GM12878 (cell line): Measurements from ENCODE around the gene HNMT. TPM values are rescaled to one million over a fixed set of nuclear protein-coding genes. Genes with fewer than 3 reads are reported as not detected.

Experiments
- ATAC-seq: fragments of 200-7000 bp; cut with Tn5 transposase; 3 replicates; pipeline ENCODE4 v1.9.1; 2020; ENCODE audit warnings: mild to moderate bottlenecking, moderate library complexity
- BruUV-seq: library from RNA; stranded (reverse); fragments of 400-500 nt; replicated peaks from 2 replicates; lab custom pipeline; 2021; lab: Mats Ljungman, UMichigan
- CTCF ChIA-PET: fragments of 300-600 bp; sonication (Branson Sonifier 250); formaldehyde crosslinking; extraction: SDS; loops from one replicate; lab custom pipeline; 2021; ENCODE audit warnings: inconsistent platforms; lab: Yijun Ruan, JAX
- POLR2A ChIA-PET: fragments of 350-600 bp; formaldehyde crosslinking; extraction: SDS; loops from one replicate; lab custom pipeline; 2021; ENCODE audit warnings: inconsistent platforms; lab: Charles Lee
- RAD21 ChIA-PET: fragments of 300-600 bp; sonication (Branson Sonifier 250); formaldehyde crosslinking; loops from one replicate; lab custom pipeline; 2023; ENCODE audit warnings: antibody characterized with exemption; ENCODE audit not compliant: unreplicated experiment; lab: Charles Lee
- SMC1A ChIA-PET: fragments of 300-600 bp; sonication (Branson Sonifier 250); formaldehyde crosslinking; loops from one replicate; lab custom pipeline; 2023; ENCODE audit not compliant: unreplicated experiment, uncharacterized antibody; lab: Charles Lee
- DNase-seq: peaks from one replicate; pipeline ENCODE4 v3.0.0-alpha.2; 2011; ENCODE audit warnings: low read depth, low spot score
- FAIRE-seq: peaks from 3 replicates; lab custom pipeline; 2011; peaks lifted over from hg19 to GRCh38; lab: Jason Lieb, UNC
- H2AFZ ChIP-seq: 2 replicates; pipeline ENCODE4 v1.6.0; 2011; ENCODE audit warnings: low read depth, low read length, control low read depth; ENCODE audit not compliant: control insufficient read depth
- H3K27ac ChIP-seq: 2 replicates; pipeline ENCODE4 v1.5.1; 2011; ENCODE audit warnings: control low read depth; ENCODE audit not compliant: control insufficient read depth, insufficient read depth
- H3K27me3 ChIP-seq, 2 experiments: replicated peaks in 1 of 2; 2 replicates each; pipeline versions ENCODE4 v1.6.0 to v1.6.1; 2011; ENCODE audit warnings: low read length in 1 of 2; ENCODE audit not compliant: control insufficient read depth in 2 of 2, insufficient read depth in 2 of 2
- H3K36me3 ChIP-seq, 2 experiments: 2 replicates each; pipeline ENCODE4 v1.5.1; 2011; ENCODE audit warnings: low read length in 1 of 2; ENCODE audit not compliant: control insufficient read depth in 2 of 2, insufficient read depth in 2 of 2
- H3K4me1 ChIP-seq: 2 replicates; pipeline ENCODE4 v1.6.1; 2011; ENCODE audit warnings: mild to moderate bottlenecking, low read length, moderate library complexity, mixed read lengths; ENCODE audit not compliant: control insufficient read depth, insufficient read depth
- H3K4me2 ChIP-seq: 2 replicates; pipeline ENCODE4 v1.6.0; 2011; ENCODE audit warnings: control low read depth; ENCODE audit not compliant: control insufficient read depth, insufficient read depth
- H3K4me3 ChIP-seq: fragments of 200-600 bp; sonication (generic); 2 replicates; pipeline ENCODE4 v1.5.1; 2016
- H3K79me2 ChIP-seq: 2 replicates; pipeline ENCODE4 v1.6.0; 2011; ENCODE audit warnings: low read length; ENCODE audit not compliant: control insufficient read depth, insufficient read depth
- H3K9ac ChIP-seq: 2 replicates; pipeline ENCODE4 v1.8.0; 2011; ENCODE audit warnings: low read length, control low read depth, mixed read lengths; ENCODE audit not compliant: control insufficient read depth, insufficient read depth
- H3K9me3 ChIP-seq: replicated peaks from 3 replicates; pipeline ENCODE4 v1.5.1; 2011; ENCODE audit warnings: mild to moderate bottlenecking, low read length; ENCODE audit not compliant: control insufficient read depth, insufficient read depth
- H4K20me1 ChIP-seq: 2 replicates; pipeline ENCODE4 v1.6.0; 2011; ENCODE audit not compliant: control insufficient read depth, insufficient read depth
- ASH2L ChIP-seq: fragments of 300-600, 200-600 bp; sonication (generic); IDR thresholded peaks from 2 replicates; pipeline ENCODE4 v1.6.1; 2017; ENCODE audit warnings: low read depth, mild to moderate bottlenecking, borderline replicate concordance
- EGR1 ChIP-seq, 2 experiments: IDR thresholded peaks; 1 replicate in 1 of 2; 2 replicates in 1 of 2; pipeline ENCODE4 v1.6.1; 2011 to 2012; ENCODE audit warnings: low read depth in 2 of 2, low read length in 2 of 2, borderline replicate concordance in 1 of 2, mild to moderate bottlenecking in 1 of 2, moderate library complexity in 1 of 2
- NR2C1 ChIP-seq: fragments of 450-650 bp; IDR thresholded peaks from 2 replicates; pipeline ENCODE4 v1.6.1; 2017; ENCODE audit warnings: antibody characterized with exemption, mild to moderate bottlenecking, moderate library complexity
- PAX8 ChIP-seq: fragments of 450-650 bp; IDR thresholded peaks from 2 replicates; pipeline ENCODE4 v1.6.1; 2017; ENCODE audit warnings: mild to moderate bottlenecking, moderate library complexity
- RBBP5 ChIP-seq: fragments of 200-600 bp; sonication (generic); conservative IDR thresholded peaks from 2 replicates; pipeline ENCODE4 v1.6.1; 2016
- WGBS: methylation state at CpG from one replicate; pipeline ENCODE4 v1.1.6; 2016; ENCODE audit warnings: low lambda C conversion rate; ENCODE audit not compliant: insufficient replicate concordance, insufficient coverage; ENCODE audit errors: missing lambda C conversion rate; 5-methylcytosine and 5-hydroxymethylcytosine counted together
- in situ Hi-C: fragments of 300-500 bp; cut with MboI; formaldehyde crosslinking; loops from 9 replicates; pipeline ENCODE4 v1.14.3; 2018; ENCODE audit warnings: mixed read lengths
- intact Hi-C: fragments of 100-400 bp; cut with micrococcal nuclease; formaldehyde crosslinking; loops from one replicate; pipeline ENCODE4 v1.14.2; 2022; ENCODE audit not compliant: unreplicated experiment
- polyA plus RNA-seq, 11 experiments: library from polyadenylated mRNA; depleted of rRNA in 4 of 11; unstranded in 6 of 11; stranded (reverse) in 5 of 11; fragments of >200 nt; fragmentation: Nextera tagmentation in 4 of 11; fragmentation: Illumina TruSeq in 1 of 11; extraction: Ambion mirVana in 4 of 11; extraction: Trizol in 1 of 11; gene quantifications; 1 replicate in 1 of 11; 2 replicates in 10 of 11; pipeline versions ENCODE4 v1.2.1 to v1.2.3, GENCODE V29; 2011 to 2016; ENCODE audit warnings: inconsistent platforms in 2 of 11, missing spikeins in 2 of 11, low read depth in 1 of 11
- total RNA-seq, 4 experiments: library from RNA; depleted of rRNA in 3 of 4; stranded (reverse); fragments of >200 nt in 3 of 4; fragmentation: Illumina TruSeq in 1 of 4; extraction: Trizol in 1 of 4; gene quantifications; 2 replicates each; pipeline versions ENCODE4 v1.2.1 to v1.2.3, GENCODE V29; 2013 to 2021
- TF ChIP-seq, protein P1 (sequence below): IDR thresholded peaks from 2 replicates; pipeline ENCODE4 v1.6.1; 2012; ENCODE audit warnings: low read depth, low read length, improper control_type of control experiment
- TF ChIP-seq, protein P2 (sequence below): IDR thresholded peaks from 2 replicates; pipeline ENCODE4 v1.6.1; 2012; ENCODE audit warnings: improper control_type of control experiment, low read depth, low read length; ENCODE audit not compliant: insufficient replicate concordance
- TF ChIP-seq, protein P3 (sequence below): IDR thresholded peaks from 2 replicates; pipeline ENCODE4 v1.6.1; 2012; ENCODE audit warnings: low read length, inconsistent platforms

The HNMT gene
- total and polyA plus RNA-seq, 10 of the 15 experiments (the other 5 are each of a cell fraction or from before 2014, with no cell fraction given): not detected

DNA sequence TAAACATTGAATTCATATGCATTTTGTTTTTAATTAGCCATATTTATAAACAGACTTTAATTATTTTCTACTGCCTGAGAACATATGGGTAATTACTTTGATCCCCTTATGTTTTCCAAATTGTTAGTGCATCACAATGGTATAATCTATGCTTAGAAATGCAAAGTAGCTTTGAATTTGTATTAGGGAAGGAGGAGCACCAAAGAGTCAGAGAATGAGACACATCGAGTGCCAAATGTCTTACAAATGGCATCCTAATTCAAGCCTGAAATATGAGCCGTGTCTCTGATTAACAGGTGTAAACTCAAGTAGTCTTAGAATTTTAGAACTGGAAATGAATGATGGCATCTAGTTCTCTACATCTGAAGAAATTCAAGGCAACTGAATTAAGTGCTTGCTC, 8.7 kb upstream of the HNMT start (continued):
- TF ChIP-seq, protein P1, sequence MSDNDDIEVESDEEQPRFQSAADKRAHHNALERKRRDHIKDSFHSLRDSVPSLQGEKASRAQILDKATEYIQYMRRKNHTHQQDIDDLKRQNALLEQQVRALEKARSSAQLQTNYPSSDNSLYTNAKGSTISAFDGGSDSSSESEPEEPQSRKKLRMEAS: no peak
- TF ChIP-seq, protein P2, sequence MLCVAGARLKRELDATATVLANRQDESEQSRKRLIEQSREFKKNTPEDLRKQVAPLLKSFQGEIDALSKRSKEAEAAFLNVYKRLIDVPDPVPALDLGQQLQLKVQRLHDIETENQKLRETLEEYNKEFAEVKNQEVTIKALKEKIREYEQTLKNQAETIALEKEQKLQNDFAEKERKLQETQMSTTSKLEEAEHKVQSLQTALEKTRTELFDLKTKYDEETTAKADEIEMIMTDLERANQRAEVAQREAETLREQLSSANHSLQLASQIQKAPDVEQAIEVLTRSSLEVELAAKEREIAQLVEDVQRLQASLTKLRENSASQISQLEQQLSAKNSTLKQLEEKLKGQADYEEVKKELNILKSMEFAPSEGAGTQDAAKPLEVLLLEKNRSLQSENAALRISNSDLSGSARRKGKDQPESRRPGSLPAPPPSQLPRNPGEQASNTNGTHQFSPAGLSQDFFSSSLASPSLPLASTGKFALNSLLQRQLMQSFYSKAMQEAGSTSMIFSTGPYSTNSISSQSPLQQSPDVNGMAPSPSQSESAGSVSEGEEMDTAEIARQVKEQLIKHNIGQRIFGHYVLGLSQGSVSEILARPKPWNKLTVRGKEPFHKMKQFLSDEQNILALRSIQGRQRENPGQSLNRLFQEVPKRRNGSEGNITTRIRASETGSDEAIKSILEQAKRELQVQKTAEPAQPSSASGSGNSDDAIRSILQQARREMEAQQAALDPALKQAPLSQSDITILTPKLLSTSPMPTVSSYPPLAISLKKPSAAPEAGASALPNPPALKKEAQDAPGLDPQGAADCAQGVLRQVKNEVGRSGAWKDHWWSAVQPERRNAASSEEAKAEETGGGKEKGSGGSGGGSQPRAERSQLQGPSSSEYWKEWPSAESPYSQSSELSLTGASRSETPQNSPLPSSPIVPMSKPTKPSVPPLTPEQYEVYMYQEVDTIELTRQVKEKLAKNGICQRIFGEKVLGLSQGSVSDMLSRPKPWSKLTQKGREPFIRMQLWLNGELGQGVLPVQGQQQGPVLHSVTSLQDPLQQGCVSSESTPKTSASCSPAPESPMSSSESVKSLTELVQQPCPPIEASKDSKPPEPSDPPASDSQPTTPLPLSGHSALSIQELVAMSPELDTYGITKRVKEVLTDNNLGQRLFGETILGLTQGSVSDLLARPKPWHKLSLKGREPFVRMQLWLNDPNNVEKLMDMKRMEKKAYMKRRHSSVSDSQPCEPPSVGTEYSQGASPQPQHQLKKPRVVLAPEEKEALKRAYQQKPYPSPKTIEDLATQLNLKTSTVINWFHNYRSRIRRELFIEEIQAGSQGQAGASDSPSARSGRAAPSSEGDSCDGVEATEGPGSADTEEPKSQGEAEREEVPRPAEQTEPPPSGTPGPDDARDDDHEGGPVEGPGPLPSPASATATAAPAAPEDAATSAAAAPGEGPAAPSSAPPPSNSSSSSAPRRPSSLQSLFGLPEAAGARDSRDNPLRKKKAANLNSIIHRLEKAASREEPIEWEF: no peak
- TF ChIP-seq RBBP5 (no peak), PAX8 (no peak), NR2C1 (no peak), EGR1 (IDR thresholded peaks at IDR 0.05; ENCODE audit: borderline replicate concordance in 1 of 2, low read depth in 2 of 2, low read length in 2 of 2) (no peak), ASH2L (no peak)

DNA sequence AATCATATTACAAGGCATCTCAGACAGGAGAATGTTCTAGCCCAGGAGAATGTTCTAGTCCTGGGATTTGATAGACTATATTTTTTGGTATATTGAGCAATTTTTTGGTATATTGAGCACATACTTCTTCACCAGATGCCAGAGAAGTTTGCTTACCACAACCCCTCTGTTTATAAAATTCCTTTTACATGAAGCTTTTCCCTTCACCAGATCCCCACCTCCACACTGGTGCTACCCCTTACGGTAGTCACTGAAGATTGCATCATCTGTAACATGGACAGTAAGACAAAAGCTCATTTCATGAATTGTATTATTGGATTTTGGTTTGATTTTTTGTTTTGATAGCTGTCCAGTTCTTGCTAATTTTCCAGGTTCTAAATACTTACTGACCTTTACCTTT, 7.2 kb upstream of the HNMT start:
- Histone ChIP-seq H3K36me3 (no peaks in the 10 kb centered on the region), H3K27me3 (no peaks in the 10 kb centered on the region), H3K27ac (no peak overlapping the region), H3K4me2 (no peak overlapping the region), H2AFZ (no peak overlapping the region), H4K20me1 (no peaks in the 10 kb centered on the region), H3K4me1 (no peaks in the 10 kb centered on the region), H3K79me2 (no peaks in the 10 kb centered on the region), H3K4me3 (no peak overlapping the region), H3K9ac (no peak overlapping the region), H3K9me3 (no peaks in the 10 kb centered on the region; the same call in 2 of the 3 replicates)
- TF ChIP-seq, protein P3, sequence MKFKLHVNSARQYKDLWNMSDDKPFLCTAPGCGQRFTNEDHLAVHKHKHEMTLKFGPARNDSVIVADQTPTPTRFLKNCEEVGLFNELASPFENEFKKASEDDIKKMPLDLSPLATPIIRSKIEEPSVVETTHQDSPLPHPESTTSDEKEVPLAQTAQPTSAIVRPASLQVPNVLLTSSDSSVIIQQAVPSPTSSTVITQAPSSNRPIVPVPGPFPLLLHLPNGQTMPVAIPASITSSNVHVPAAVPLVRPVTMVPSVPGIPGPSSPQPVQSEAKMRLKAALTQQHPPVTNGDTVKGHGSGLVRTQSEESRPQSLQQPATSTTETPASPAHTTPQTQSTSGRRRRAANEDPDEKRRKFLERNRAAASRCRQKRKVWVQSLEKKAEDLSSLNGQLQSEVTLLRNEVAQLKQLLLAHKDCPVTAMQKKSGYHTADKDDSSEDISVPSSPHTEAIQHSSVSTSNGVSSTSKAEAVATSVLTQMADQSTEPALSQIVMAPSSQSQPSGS: no peak
- RAD21 ChIA-PET: interaction anchor here (1.5 kb wide), 1 partner anchor 9 kb away, joined by 3 read pairs; no protein-coding TSS in a partner anchor
- SMC1A ChIA-PET: interaction anchor here (1.0 to 1.3 kb wide), 4 partner anchors 8 to 830 kb away, joined by 3 to 5 read pairs (median 3); no protein-coding TSS in a partner anchor
- FAIRE-seq: no peak
- intact Hi-C loops (no loop called here), in situ Hi-C loops (no loop called here)
- no TSS peak for BruUV-seq
- CTCF ChIA-PET: interaction anchor here (1.0 to 2.9 kb wide), 2 partner anchors 9 to 53 kb away, joined by 3 to 10 read pairs; no protein-coding TSS in a partner anchor
- POLR2A ChIA-PET: no interaction called here
- WGBS: 18% methylated on average over 1 of the region's 1 CpG
- no peak for DNase-seq
- no peak for ATAC-seq
